Keratinocyte (primary cell): Measurements from ENCODE around the gene OR10A4. TPM values are rescaled to one million over a fixed set of nuclear protein-coding genes. Genes with fewer than 3 reads are reported as not detected.

Source experiments
- DNase-seq: peaks from one replicate; pipeline ENCODE4 v3.0.0-alpha.2; 2011; ENCODE audit warnings: low read depth, missing footprints, low spot score
- FAIRE-seq: peaks from 2 replicates; lab custom pipeline; 2011; peaks lifted over from hg19 to GRCh38; lab: Jason Lieb, UNC
- H2AFZ ChIP-seq: 2 replicates; pipeline ENCODE4 v1.6.0; 2012; ENCODE audit warnings: low read length, control low read depth, inconsistent platforms; ENCODE audit not compliant: control insufficient read depth
- H3K27ac ChIP-seq: 2 replicates; pipeline ENCODE4 v1.5.1; 2011; ENCODE audit warnings: low read length; ENCODE audit not compliant: control insufficient read depth, insufficient read depth
- H3K27me3 ChIP-seq: 3 replicates; pipeline ENCODE4 v1.6.0; 2011; ENCODE audit warnings: low read length; ENCODE audit not compliant: control insufficient read depth, insufficient read depth; ENCODE audit errors: extremely low read depth
- H3K36me3 ChIP-seq, 2 experiments: 2 replicates in 1 of 2; 3 replicates in 1 of 2; pipeline ENCODE4 v1.5.1; 2011; ENCODE audit warnings: low read length in 2 of 2, mild to moderate bottlenecking in 1 of 2; ENCODE audit not compliant: control insufficient read depth in 2 of 2, insufficient read depth in 2 of 2; ENCODE audit errors: extremely low read depth in 1 of 2
- H3K4me1 ChIP-seq: 3 replicates; pipeline ENCODE4 v1.5.1; 2011; ENCODE audit warnings: low read length; ENCODE audit not compliant: control insufficient read depth, insufficient read depth; ENCODE audit errors: extremely low read depth
- H3K4me2 ChIP-seq: 3 replicates; pipeline ENCODE4 v1.6.0; 2011; ENCODE audit warnings: low read depth, low read length; ENCODE audit not compliant: control insufficient read depth, insufficient read depth; ENCODE audit errors: extremely low read depth
- H3K4me3 ChIP-seq, 3 experiments: fragments of 200-600 bp in 1 of 3; sonication (generic) in 1 of 3; 2 replicates in 2 of 3; 3 replicates in 1 of 3; pipeline ENCODE4 v1.5.1; 2011 to 2016; ENCODE audit warnings: low read length in 3 of 3, mild to moderate bottlenecking in 3 of 3, control low read depth in 2 of 3, inconsistent platforms in 1 of 3, low read depth in 1 of 3, mixed read lengths in 1 of 3, mixed run types in 1 of 3, moderate library complexity in 1 of 3; ENCODE audit not compliant: control insufficient read depth in 2 of 3, insufficient read depth in 2 of 3; ENCODE audit errors: extremely low read depth in 1 of 3
- H3K79me2 ChIP-seq: 2 replicates; pipeline ENCODE4 v1.6.0; 2012; ENCODE audit warnings: low read length; ENCODE audit not compliant: control insufficient read depth, insufficient read depth
- H3K9ac ChIP-seq: 3 replicates; pipeline ENCODE4 v1.6.0; 2011; ENCODE audit warnings: low read length; ENCODE audit not compliant: control insufficient read depth, insufficient read depth; ENCODE audit errors: extremely low read depth
- H3K9me1 ChIP-seq: 3 replicates; pipeline ENCODE4 v1.6.0; 2011; ENCODE audit warnings: low read length; ENCODE audit not compliant: control insufficient read depth, insufficient read depth; ENCODE audit errors: extremely low read depth
- H3K9me3 ChIP-seq: 2 replicates; pipeline ENCODE4 v1.5.1; 2012; ENCODE audit warnings: low read depth, low read length; ENCODE audit not compliant: control insufficient read depth
- H4K20me1 ChIP-seq: 3 replicates; pipeline ENCODE4 v1.6.0; 2011; ENCODE audit warnings: low read length; ENCODE audit not compliant: control insufficient read depth, insufficient read depth; ENCODE audit errors: extremely low read depth
- EZH2 ChIP-seq: IDR thresholded peaks from one replicate; pipeline ENCODE4 v1.6.1; 2012; ENCODE audit warnings: inconsistent platforms, mild to moderate bottlenecking, low read length, moderate library complexity
- dilution Hi-C: fragments of 300-500 bp; cut with MboI; formaldehyde crosslinking; loops from one replicate; pipeline ENCODE4 v1.7.0; 2020; ENCODE audit warnings: low sequenced_read_pairs; ENCODE audit not compliant: extremely low pct_ligation_motif_present
- polyA plus RNA-seq, 5 experiments: library from polyadenylated mRNA; depleted of rRNA in 3 of 5; stranded (reverse) in 3 of 5; stranded (forward) in 1 of 5; unstranded in 1 of 5; fragments of >200 nt; gene quantifications; 1 replicate in 1 of 5; 2 replicates in 3 of 5; 3 replicates in 1 of 5; pipeline versions ENCODE4 v1.2.1 to v1.2.3, GENCODE V29; 2011 to 2012; ENCODE audit warnings: missing spikeins in 2 of 5, low read depth in 1 of 5, low replicate concordance in 1 of 5
- TF ChIP-seq, protein P1 (sequence below), 3 experiments: IDR thresholded peaks in 1 of 3; conservative IDR thresholded peaks in 1 of 3; optimal IDR thresholded peaks in 1 of 3; 2 replicates in 2 of 3; 3 replicates in 1 of 3; pipeline versions ENCODE3 to v1.5.1; 2011; ENCODE audit warnings: low read length in 3 of 3, mild to moderate bottlenecking in 3 of 3, moderate library complexity in 2 of 3, control low read depth in 1 of 3, inconsistent platforms in 1 of 3; ENCODE audit not compliant: insufficient read depth in 2 of 3; ENCODE audit errors: extremely low read depth in 1 of 3

The OR10A4 gene
- polyA plus RNA-seq, 1 donor (not counting 4 experiments of a cell fraction or from before 2014, with no cell fraction given) = not detected

DNA sequence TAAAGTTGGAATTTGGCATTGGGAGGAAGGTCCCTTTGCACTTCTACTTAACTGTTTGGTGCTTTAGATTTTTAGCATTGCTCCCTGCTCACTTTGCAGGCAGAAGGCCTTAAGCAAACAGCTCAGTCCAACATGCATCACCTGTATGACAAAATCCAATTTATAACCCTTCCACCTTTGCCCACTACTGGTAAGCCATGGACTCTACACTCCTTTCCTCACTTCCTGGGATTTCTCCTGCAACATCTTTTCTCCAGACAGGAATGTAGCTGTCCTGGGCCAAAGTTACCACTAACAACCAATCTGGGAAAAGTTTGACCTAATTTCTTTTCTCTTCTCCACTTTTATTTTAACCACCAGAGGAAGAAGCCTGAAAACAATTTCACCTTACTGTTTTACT lies 17.7 kb downstream of the OR10A4 start:
- Histone ChIP-seq H3K4me2 (no peak overlapping the region), H4K20me1 (no peaks in the 10 kb centered on the region), H2AFZ (no peak overlapping the region), H3K27ac (no peak overlapping the region), H3K36me3 (no peaks in the 10 kb centered on the region), H3K9ac (no peak overlapping the region), H3K9me3 (no peaks in the 10 kb centered on the region), H3K4me1 (no peaks in the 10 kb centered on the region), H3K27me3 (no peaks in the 10 kb centered on the region), H3K79me2 (no peaks in the 10 kb centered on the region), H3K9me1 (no peaks in the 10 kb centered on the region), H3K4me3 (no peak overlapping the region)
- no peak for DNase-seq
- no peak for TF ChIP-seq EZH2
- TF ChIP-seq, protein P1, sequence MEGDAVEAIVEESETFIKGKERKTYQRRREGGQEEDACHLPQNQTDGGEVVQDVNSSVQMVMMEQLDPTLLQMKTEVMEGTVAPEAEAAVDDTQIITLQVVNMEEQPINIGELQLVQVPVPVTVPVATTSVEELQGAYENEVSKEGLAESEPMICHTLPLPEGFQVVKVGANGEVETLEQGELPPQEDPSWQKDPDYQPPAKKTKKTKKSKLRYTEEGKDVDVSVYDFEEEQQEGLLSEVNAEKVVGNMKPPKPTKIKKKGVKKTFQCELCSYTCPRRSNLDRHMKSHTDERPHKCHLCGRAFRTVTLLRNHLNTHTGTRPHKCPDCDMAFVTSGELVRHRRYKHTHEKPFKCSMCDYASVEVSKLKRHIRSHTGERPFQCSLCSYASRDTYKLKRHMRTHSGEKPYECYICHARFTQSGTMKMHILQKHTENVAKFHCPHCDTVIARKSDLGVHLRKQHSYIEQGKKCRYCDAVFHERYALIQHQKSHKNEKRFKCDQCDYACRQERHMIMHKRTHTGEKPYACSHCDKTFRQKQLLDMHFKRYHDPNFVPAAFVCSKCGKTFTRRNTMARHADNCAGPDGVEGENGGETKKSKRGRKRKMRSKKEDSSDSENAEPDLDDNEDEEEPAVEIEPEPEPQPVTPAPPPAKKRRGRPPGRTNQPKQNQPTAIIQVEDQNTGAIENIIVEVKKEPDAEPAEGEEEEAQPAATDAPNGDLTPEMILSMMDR (optimal IDR thresholded peaks at IDR 0.05 in 1 of 3, IDR thresholded peaks at IDR 0.05 in 1 of 3, conservative IDR thresholded peaks at IDR 0.05 in 1 of 3; ENCODE audit: extremely low read depth in 1 of 3, insufficient read depth in 2 of 3, low read length in 3 of 3) = no peak
- dilution Hi-C loops = no loop called here
- no peak for FAIRE-seq

DNA sequence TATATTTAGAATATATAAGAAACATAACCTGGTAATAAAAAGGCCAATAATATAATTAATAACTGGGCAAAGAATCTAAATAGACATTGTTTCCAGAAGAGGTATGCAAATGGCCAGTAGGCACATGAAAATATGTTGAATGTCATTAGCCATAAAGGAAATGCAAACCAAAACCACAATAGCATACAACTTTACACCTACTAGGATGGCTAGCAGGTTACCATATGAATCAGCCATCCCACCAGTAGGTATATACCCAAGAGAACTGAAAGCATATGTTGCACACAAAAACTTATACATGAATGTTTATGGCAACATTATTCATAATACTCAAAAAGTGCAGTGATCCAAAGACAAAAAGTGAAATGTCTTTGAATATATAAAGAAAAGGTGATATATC lies 18.6 kb downstream of the OR10A4 start:
- no peak overlapping the region for H3K9ac ChIP-seq
- H3K9me3 ChIP-seq = no peaks in the 10 kb centered on the region
- no peak for DNase-seq
- no peak for TF ChIP-seq EZH2
- TF ChIP-seq, protein P1 (optimal IDR thresholded peaks at IDR 0.05 in 1 of 3, IDR thresholded peaks at IDR 0.05 in 1 of 3, conservative IDR thresholded peaks at IDR 0.05 in 1 of 3; ENCODE audit: extremely low read depth in 1 of 3, insufficient read depth in 2 of 3, low read length in 3 of 3) = no peak
- no peaks in the 10 kb centered on the region for H3K4me1 ChIP-seq
- no peaks in the 10 kb centered on the region for H3K79me2 ChIP-seq
- dilution Hi-C loops = no loop called here
- no peak overlapping the region for H3K27ac ChIP-seq
- no peaks in the 10 kb centered on the region for H3K36me3 ChIP-seq
- no peak for FAIRE-seq
- no peak overlapping the region for H3K4me3 ChIP-seq
- H4K20me1 ChIP-seq = no peaks in the 10 kb centered on the region
- H3K9me1 ChIP-seq = no peaks in the 10 kb centered on the region
- H3K27me3 ChIP-seq = no peaks in the 10 kb centered on the region
- no peak overlapping the region for H2AFZ ChIP-seq
- no peak overlapping the region for H3K4me2 ChIP-seq
